ENCODE data around the gene L3MBTL4. TPM values are rescaled to one million over a fixed set of nuclear protein-coding genes. Genes with fewer than 3 reads are reported as not detected.
"Not testable (repeated sequence)": the region's sequence is repeated elsewhere in the genome, so short reads cannot be mapped to it uniquely, and the experiment has no call there.

L3MBTL4 gene
- total RNA-seq, 1 donor from 2014 or later = 8.0 TPM

DNA sequence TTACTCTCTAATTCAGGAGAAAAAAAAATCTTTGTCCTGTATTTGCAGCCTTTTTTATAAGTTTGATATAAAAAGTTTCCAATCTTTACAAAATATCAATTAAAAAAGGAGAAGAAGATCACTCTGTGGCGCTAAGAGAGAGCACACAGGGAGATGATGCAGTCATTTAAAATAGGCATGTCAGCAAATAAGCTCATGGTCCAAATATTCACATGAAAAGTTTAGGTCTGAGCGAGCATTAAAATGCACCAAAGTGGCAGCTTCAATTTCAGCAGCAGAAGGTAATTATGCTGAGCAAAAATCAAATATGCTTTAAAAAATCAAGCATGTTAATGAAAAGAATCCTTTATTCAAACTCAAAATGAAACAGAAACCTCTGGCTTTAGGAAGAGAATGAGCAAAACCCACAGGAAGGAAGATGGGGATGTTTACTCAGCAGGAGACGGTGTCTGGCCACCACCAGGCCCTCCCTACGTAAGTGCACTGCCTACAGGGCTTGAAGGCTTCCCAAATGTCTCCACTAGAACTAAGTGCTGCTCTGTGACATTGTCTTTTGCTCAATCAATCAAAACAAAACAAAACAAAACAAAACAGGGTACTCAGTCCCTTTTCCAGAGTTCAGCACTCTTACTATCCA, 120.4 kb downstream of the L3MBTL4 start:
- DNase-seq = no peak

DNA sequence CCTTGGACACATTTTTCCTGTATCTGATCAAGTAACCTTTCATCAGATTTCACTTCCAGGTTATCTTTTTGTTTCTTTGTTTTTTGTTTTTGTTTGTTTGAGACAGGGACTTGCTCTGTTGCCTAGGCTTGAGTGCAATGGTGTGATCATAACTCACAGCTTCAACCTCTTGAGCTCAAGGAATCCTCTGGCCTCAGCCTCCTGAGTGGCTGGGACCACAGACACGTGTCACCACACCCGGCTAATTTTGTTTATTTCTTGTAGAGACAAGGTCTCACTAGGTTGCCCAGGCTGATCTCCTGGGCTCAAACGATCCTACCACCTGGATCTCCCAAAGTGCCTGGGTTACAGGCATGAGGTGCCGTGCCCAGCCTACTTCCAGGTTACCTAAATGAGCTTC, 124.9 kb downstream of the L3MBTL4 start:
- no peak for DNase-seq

- no peak for DNase-seq
These were observed 128.1 kb downstream of the L3MBTL4 start for GRCh38 chr18:6286585-6286984.

GRCh38 chr18:6284761-6285160, 129.9 kb downstream of the L3MBTL4 start:
- no peak for DNase-seq

- no peak for DNase-seq
These were observed 130.4 kb downstream of the L3MBTL4 start for GRCh38 chr18:6284300-6284699.

GRCh38 chr18:6281874-6282273, 132.8 kb downstream of the L3MBTL4 start:
- DNase-seq = no peak

- no peak for DNase-seq
These were observed 134.4 kb downstream of the L3MBTL4 start for GRCh38 chr18:6280211-6280743.

- DNase-seq = no peak
These were observed 135.4 kb downstream of the L3MBTL4 start for GRCh38 chr18:6279308-6279707.

- DNase-seq = no peak
These were observed 141.3 kb downstream of the L3MBTL4 start for GRCh38 chr18:6273423-6273822.

DNA sequence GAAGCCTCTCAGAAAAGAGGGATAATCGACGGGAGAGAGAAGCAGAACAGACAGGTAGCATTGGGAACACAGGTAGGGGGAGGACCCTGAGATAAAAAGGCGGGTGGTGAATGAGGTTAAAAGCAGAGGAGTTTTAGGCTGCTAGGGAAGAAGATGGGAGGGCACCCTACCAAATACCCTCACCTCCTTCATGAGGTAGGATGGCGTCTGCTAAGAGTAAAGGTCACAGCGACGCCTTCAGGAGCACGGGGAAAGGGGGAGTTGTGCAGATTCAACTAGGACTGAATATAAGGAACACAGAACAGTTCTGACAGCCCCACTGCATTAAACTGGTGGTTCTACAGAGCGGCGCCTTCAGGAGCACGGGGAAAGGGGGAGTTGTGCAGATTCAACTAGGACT, 142.6 kb downstream of the L3MBTL4 start:
- not testable (repeated sequence) for DNase-seq

DNA sequence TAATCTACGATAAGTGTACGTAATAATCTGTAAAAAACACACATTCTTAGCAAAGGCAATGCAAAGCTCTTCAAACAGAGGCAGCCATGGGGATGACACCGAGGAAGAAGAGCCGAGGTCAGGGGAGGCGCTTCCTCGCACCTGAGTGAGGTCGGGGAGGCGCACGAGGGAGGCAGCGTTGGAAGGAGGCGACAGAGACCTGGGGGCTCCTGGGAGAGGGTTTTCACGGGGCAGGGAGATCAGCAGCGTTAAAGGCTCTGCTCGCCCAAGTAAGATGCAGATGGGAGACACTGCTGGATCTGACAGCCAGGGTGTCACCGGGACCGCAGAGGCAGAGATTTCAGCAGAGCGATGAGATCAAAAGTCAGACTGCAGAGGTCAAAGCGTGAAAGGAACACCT, 143.1 kb downstream of the L3MBTL4 start:
- no peak for DNase-seq

DNA sequence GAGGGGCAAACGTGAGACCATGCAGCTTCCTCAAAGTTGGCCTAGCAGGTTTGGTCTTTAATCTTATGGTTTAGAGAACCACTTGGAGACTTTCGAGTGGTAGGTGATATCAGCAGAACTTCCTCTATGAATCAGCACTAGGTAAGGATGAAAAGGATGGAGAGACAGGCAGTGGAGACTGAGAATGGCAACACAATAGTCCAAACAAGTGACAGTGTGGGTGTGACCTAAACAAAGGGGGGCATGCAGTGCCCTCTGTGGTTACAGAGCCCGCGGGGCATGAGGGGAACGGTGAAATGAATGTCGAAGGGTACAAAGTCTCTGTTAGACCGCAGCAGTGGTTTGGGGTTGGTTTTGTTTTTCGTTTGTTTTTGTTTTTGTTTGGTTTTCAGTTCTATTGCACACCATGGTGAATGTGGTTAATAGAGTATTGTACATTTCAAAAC, 143.9 kb downstream of the L3MBTL4 start:
- no peak for DNase-seq

DNA sequence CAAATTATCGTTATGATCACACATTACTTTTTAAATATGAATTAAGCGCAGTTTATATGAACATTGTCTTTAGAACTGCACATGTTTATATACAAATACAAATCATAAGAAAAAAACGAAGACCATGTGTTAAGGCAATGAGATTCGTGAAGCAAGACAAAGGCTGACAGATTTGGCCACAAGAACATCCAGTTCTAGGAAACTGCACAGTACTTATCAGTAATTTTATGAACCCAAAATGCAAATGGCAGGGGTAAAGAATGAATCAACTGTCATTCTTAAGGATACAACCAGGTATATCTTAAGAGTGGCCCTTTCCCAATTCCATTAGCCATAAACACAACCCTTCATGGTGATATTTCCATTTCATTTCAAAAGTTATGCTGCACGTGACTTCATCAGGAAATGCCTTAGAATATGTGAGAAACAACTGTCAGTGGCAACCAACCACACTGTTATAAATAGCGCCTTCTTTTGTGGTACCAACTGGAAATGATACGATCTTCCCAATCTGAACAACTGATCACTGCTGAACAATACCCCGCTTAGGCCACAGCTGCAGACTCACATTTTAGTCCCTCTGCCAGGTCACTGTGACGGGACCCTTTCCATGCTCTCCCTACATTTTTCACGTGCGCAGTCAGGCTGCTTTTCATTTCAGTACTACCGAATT, 144.9 kb downstream of the L3MBTL4 start:
- no peak for DNase-seq

DNA sequence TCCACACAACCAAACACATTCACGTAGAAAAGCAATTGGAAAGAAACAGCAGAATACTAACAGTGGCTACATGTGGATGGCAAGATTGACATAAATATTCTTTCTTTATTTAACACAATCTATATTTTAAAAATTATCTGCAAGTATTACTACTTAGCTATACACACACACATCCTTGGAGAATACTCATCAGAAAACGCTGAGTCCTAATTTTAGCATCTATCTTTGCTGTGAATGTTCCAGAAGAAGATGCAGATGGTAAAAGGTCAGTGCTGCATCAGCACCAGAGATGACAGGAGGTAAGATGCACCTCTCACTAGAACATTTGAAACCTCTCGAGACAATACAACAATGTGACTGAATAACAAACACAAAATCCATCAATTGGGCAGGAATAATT, 148.5 kb downstream of the L3MBTL4 start:
- no peak for DNase-seq

GRCh38 chr18:6261938-6262337, 152.8 kb downstream of the L3MBTL4 start:
- DNase-seq = no peak

DNA sequence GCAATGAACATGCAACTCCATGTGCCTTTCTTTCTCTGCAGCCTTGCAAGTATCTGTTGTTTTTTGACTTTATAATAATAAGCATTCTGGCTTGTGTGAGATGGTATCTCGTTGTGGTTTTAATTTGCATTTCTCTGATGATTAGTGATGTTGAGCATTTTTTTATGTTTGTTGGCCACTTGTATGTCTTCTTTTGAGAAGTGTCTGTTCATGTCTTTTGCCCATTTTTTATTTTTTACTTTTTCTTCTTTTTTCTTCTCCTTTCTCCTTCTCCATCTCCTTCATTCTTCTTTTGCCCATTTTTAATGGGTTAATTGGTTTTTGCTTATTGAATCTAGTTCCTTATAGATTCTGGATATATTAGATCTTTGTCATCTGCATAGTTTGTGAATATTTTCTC, 155.4 kb downstream of the L3MBTL4 start:
- DNase-seq = not testable (repeated sequence)

DNA sequence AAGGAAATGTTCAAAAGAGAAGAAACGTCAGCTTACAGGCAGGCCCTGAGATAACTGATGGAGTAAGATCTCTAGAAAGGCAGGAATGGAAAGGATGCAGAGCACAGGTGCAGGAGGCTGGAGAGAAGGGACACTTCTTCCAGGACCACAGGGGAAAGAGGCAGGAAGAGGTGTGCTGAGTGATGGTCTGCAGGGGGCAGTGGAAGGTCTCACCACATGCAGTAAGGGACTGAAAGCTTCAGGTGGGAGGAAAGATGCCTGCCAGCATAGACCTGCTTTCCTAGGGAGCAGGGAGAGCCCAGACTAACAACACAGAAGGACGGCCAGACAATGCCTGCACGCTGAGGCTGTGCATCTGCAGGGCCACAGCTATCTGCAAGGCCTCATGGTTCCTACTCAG, 156.8 kb downstream of the L3MBTL4 start:
- no peak for DNase-seq

DNA sequence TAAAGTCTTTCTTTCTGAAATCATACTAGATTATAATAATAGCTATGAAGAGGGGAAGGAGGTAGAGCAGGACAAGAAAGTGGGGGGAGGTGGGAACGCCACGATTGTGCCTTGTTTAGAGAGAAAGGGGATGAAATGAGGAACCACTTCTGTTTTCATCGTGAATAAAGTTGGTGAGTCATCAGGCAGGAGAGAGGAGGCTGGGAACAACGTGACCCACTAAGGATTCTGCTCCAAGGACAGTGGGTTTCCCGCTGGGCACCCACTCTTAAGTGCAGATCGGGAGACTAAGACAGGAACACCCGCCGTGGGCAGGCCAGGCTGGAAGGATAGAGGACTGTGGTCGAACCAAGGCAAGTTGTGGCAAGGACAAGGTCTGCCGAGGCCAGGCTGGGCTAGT, 158.2 kb downstream of the L3MBTL4 start:
- DNase-seq = no peak

DNA sequence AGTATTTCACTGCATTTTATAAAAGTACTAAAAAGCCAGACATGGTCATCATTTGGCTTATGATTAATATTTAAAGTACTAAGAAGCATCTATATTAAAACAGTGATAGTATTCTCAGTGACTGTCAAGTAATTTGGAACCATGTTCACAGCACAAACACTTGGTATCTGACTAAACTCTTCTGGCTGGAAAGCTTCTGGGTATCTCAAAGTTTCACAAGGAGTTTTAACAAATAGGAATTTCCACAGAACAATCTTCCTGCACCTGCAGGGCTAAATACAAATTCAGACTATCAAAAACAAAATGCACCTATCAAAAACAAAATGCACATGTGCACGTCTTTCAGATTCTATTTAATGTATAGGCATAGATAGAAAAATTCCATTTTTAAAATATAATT, 158.8 kb downstream of the L3MBTL4 start:
- no peak for DNase-seq

GRCh38 chr18:6255116-6255705, 159.5 kb downstream of the L3MBTL4 start:
- DNase-seq = no peak

DNA sequence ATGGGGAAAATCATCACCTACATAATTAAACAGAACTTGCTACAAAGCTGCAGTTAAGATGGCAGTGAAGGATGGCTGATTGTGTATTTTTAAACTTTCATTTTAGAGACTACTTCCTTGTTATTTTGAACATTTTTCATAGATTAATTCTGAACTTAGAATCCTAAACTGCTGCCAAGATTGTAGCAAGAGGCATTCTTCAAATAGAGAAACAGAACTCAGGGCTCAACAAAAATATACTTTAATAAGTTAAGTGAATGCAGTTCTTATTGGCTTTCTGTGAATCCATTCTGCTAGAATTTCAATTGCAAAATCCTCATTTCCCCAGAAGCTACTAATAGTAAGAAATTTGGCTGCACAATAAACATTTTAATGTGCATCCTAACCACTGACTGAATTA, 160.3 kb downstream of the L3MBTL4 start:
- no peak for DNase-seq

GRCh38 chr18:6251084-6251483, 163.6 kb downstream of the L3MBTL4 start:
- no peak for DNase-seq

GRCh38 chr18:6249788-6250187, 164.9 kb downstream of the L3MBTL4 start:
- no peak for DNase-seq

- no peak for DNase-seq
These were observed 165.5 kb downstream of the L3MBTL4 start for GRCh38 chr18:6249170-6249569.

Measured in dermis blood vessel endothelial cell (primary cell).